T-helper 2 cell treated with Interferon-gamma antibody and Interleukin-4, amounts not matched to agents 100 ng/mL and 5 ng/mL, for 36 hours (primary cell): ENCODE results near the gene EIF2D. TPM values are rescaled to one million over a fixed set of nuclear protein-coding genes. Genes with fewer than 3 reads are reported as not detected.
"Not testable (repeated sequence)": the region's sequence is repeated elsewhere in the genome, so short reads cannot be mapped to it uniquely, and the experiment has no call there.

Source experiments
- intact Hi-C: fragments of 100-400 bp; cut with micrococcal nuclease; formaldehyde crosslinking; loops from one replicate; pipeline ENCODE4 v1.15.1; 2023
- total RNA-seq: library from RNA; stranded (reverse); gene quantifications from 2 replicates; pipeline ENCODE4 v1.2.3, GENCODE V29; 2022

Gene EIF2D
- total RNA-seq, 1 donor from 2014 or later: 45.4 TPM

GRCh38 chr1:206635978-206636345 is 23.7 kb upstream of the EIF2D start:
- intact Hi-C loops: loop anchor here (1.0 to 10.0 kb wide), 3 partner anchors 24 to 349 kb away; partner anchors contain the start of genes EIF2D and MAPKAPK2

- intact Hi-C loops: loop anchor here (1.0 to 10.0 kb wide), 3 partner anchors 23 to 349 kb away; partner anchors contain the start of genes EIF2D and MAPKAPK2
These were observed 23.1 kb upstream of the EIF2D start, which contains the start of gene DYRK3 for GRCh38 chr1:206635080-206635977. TSS of gene DYRK3 (plus strand) at chr1:206635536. CDS start at chr1:206635704, 168 bp downstream.

- intact Hi-C loops: loop anchor here (1.0 to 10.0 kb wide), 5 partner anchors 22 to 350 kb away; partner anchors contain the start of genes EIF2D and MAPKAPK2
These were observed 22.3 kb upstream of the EIF2D start for GRCh38 chr1:206634365-206635079.

- intact Hi-C loops: loop anchor here (1.0 to 10.0 kb wide), 3 partner anchors 31 to 351 kb away; no protein-coding TSS in a partner anchor
These were observed 21.4 kb upstream of the EIF2D start for GRCh38 chr1:206633708-206634121.

- intact Hi-C loops: loop anchor here (10.0 kb wide), 1 partner anchor 354 kb away; no protein-coding TSS in a partner anchor
These were observed 18.8 kb upstream of the EIF2D start for GRCh38 chr1:206631085-206631509.

- intact Hi-C loops: no loop called here
These were observed 16.7 kb upstream of the EIF2D start for GRCh38 chr1:206628916-206629315.

GRCh38 chr1:206626396-206626795 is 14.1 kb upstream of the EIF2D start:
- intact Hi-C loops: not testable (repeated sequence)

GRCh38 chr1:206609229-206609991 is 2.9 kb downstream of the EIF2D start:
- intact Hi-C loops: loop anchor here (2.0 kb wide), 2 partner anchors 55 to 65 kb away; no protein-coding TSS in a partner anchor

GRCh38 chr1:206608108-206608698 is 4.1 kb downstream of the EIF2D start:
- intact Hi-C loops: loop anchor here (2.0 kb wide), 2 partner anchors 57 to 63 kb away; no protein-coding TSS in a partner anchor

- intact Hi-C loops: no loop called here
These were observed 5.4 kb downstream of the EIF2D start for GRCh38 chr1:206606867-206607266.

- intact Hi-C loops: no loop called here
These were observed 7.4 kb downstream of the EIF2D start for GRCh38 chr1:206604861-206605260.

GRCh38 chr1:206600527-206600926 is 11.7 kb downstream of the EIF2D start:
- intact Hi-C loops: no loop called here

GRCh38 chr1:206596319-206596666 is 16.0 kb downstream of the EIF2D start:
- intact Hi-C loops: no loop called here

GRCh38 chr1:206595581-206596318 is 16.5 kb downstream of the EIF2D start:
- intact Hi-C loops: no loop called here

GRCh38 chr1:206593351-206593925 is 18.8 kb downstream of the EIF2D start:
- intact Hi-C loops: no loop called here

GRCh38 chr1:206591696-206592095 is 20.6 kb downstream of the EIF2D start:
- intact Hi-C loops: no loop called here

GRCh38 chr1:206591226-206591625 is 21.0 kb downstream of the EIF2D start:
- intact Hi-C loops: no loop called here

- intact Hi-C loops: loop anchor here (1.0 kb wide), 3 partner anchors 10 to 38 kb away; no protein-coding TSS in a partner anchor
These were observed 22.1 kb downstream of the EIF2D start for GRCh38 chr1:206590025-206590758.

- intact Hi-C loops: no loop called here
These were observed 23.1 kb downstream of the EIF2D start for GRCh38 chr1:206589206-206589605.
